ENCODE data around the gene VIP. TPM values are rescaled to one million over a fixed set of nuclear protein-coding genes. Genes with fewer than 3 reads are reported as not detected.
"Not testable (repeated sequence)": the region's sequence is repeated elsewhere in the genome, so short reads cannot be mapped to it uniquely, and the experiment has no call there.

The VIP gene
- 0.67 TPM for total RNA-seq
- long read RNA-seq, partial matches to known transcripts = 0 of 1 reads
- long read RNA-seq, other reads (novel, unspliced or antisense) = 0 of 1 reads

DNA sequence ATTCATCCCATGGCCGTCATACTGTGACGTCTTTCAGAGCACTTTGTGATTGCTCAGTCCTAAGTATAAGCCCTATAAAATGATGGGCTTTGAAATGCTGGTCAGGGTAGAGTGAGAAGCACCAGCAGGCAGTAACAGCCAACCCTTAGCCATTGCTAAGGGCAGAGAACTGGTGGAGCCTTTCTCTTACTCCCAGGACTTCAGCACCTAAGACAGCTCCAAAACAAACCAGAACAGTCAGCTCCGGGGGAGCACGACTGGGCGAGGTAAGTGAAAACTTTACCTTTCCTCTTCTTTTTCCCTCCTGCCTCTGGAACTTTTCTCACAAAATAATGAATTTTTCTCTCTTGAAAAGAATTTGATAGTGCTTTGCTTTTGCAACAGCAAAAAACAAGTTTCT lies at the start of gene VIP:
Gene VIP (plus strand): TSS at position 104 of the 400 bp plus-strand sequence. CDS start 1,381 bp downstream, outside the sequence.
- DNase-seq (ENCODE audit: low spot score) = no peak
- intact Hi-C loops (cut with DNase I) = no loop called here

GRCh38 chr6:152701081-152701862 lies 49.3 kb upstream of the VIP start:
- intact Hi-C loops (cut with DNase I) = no loop called here
- DNase-seq (ENCODE audit: low spot score) = no peak

- intact Hi-C loops (cut with DNase I) = no loop called here
- DNase-seq (ENCODE audit: low spot score) = no peak
These were observed 48.7 kb upstream of the VIP start for GRCh38 chr6:152701863-152702401.

DNA sequence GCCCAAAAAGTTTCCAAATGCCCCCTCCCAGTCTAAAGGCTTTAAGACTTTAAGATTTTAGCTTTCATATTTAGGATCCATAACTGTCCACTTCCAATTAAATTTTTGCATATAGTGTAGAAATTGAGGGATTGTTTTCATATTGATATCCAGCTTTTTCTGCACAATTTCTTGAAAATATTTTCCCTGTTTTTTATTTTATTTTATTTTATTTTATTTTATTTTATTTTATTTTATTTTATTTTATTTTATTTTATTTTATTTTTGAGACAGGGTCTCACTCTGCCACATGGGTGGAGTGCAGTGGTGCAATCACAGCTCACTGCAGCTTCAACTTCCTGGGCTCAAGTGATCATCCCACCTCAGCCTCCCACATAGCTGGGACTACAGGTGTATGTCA lies 46.8 kb upstream of the VIP start:
- intact Hi-C loops (cut with DNase I) = not testable (repeated sequence)

GRCh38 chr6:152705327-152705726 lies 45.3 kb upstream of the VIP start:
- DNase-seq (ENCODE audit: low spot score) = no peak
- intact Hi-C loops (cut with DNase I) = no loop called here

More for the DNA sequence above, 46.8 kb upstream of the VIP start:
- DNase-seq (ENCODE audit: low spot score) = not testable (repeated sequence)

- DNase-seq (ENCODE audit: low spot score) = no peak
- intact Hi-C loops (cut with DNase I) = no loop called here
These were observed 34.3 kb upstream of the VIP start for GRCh38 chr6:152716322-152716721.

DNA sequence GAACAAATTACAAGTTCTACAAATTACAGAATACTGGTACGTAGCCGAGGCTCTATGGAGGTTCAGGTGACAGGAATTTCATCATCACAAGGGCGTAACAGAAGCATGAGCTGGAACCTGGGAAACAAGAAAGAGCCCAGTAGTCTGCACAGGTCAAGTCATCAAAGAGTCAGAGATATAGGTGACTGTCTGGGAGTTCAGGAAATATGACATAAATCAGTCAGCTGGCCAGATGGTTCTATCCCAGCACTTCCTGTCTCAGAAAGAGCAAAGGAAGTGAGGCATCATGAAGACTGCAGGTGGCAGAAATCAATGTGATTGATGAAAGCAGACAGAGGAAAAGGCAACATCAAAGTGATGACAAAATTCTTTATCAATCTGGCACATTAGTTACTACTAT lies 29.6 kb upstream of the VIP start:
- intact Hi-C loops (cut with DNase I) = no loop called here

GRCh38 chr6:152721956-152722355 lies 28.6 kb upstream of the VIP start:
- intact Hi-C loops (cut with DNase I) = no loop called here
- no peak for DNase-seq (ENCODE audit: low spot score)

More for the DNA sequence above, 29.6 kb upstream of the VIP start:
- no peak for DNase-seq (ENCODE audit: low spot score)

GRCh38 chr6:152723398-152723797 lies 27.2 kb upstream of the VIP start:
- intact Hi-C loops (cut with DNase I) = no loop called here
- no peak for DNase-seq (ENCODE audit: low spot score)

DNA sequence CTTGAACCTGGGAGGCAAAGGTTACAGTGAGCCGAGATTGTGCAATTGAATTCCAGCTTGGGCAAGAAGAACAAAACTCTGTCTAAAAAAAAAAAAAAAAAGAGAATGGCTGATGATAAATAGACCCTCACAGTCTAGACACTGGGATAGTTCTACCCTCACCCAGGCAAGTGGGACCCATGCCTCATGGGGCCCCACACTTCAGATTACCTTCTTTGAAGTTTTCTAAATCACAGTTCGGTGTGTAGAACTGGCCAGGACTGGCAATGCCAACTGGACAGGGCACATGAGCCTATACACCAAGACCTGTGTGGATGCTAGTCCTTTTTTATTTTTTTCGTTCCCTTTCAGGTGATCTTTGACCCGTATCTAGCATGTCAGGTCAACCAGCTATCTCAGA lies 24.3 kb upstream of the VIP start:
- intact Hi-C loops (cut with DNase I) = no loop called here
- no peak for DNase-seq (ENCODE audit: low spot score)

GRCh38 chr6:152727507-152727906 lies 23.1 kb upstream of the VIP start:
- intact Hi-C loops (cut with DNase I) = no loop called here
- no peak for DNase-seq (ENCODE audit: low spot score)

- intact Hi-C loops (cut with DNase I) = no loop called here
- no peak for DNase-seq (ENCODE audit: low spot score)
These were observed 16.0 kb upstream of the VIP start for GRCh38 chr6:152734630-152735029.

DNA sequence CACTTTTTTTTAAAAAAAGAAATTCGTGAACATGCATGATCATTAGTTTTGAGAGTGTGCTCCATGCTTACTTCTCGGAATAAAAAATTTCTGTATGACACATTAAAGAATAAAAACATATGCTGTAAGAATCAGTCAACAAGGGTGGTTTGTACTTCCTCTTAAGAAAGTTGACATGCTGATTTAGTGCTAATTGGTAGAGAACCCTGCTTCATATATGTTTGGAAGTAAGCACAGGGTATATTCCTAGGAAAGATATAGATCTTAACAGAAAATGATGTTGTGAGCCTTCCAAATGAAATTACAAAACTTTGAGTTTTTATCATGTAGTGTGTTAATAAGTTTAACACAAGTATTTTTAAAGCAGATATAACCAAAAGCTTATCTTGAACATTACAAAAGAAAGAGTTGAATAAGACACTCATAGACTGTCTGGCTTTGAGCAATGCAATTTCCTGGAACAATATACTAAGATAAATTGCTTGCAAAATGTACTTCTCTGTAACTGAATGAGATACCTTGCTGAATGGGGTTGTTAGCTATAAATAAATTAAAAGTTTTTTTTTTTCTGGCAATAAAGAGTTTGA lies 13.8 kb upstream of the VIP start:
- DNase-seq (ENCODE audit: low spot score) = no peak
- intact Hi-C loops (cut with DNase I) = no loop called here

DNA sequence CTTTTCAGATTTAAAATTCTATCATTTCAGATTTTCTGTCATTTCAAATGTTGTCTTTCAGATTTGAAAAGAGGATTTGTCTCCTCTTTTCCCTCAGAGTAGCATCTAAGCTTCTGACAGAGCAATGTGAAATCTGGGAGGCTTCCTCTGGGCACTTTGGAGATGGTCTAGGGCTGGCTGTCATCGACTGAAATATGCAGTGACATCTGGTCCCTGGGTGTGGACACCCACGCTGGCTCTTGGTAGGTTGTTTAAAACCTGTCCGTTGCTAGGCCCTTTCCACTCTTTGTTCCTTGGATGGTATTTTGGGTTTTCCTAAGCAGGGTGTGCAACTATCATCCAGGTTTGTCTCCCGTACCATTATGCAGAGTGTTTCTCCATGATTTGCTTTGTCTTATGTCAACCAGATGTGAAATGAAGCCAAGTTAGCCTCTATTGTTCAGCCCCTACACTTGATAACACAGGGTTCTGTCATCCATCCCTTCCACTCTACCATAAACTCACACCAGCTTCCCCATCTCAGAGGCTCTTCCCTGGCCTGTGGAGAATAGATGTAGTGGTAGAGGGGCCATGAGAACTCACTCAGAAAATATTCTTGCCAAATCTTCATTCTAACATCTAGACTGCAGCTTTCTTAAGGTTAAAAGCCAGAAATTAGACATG lies 5.0 kb upstream of the VIP start:
- DNase-seq (ENCODE audit: low spot score) = no peak
- intact Hi-C loops (cut with DNase I) = no loop called here

DNA sequence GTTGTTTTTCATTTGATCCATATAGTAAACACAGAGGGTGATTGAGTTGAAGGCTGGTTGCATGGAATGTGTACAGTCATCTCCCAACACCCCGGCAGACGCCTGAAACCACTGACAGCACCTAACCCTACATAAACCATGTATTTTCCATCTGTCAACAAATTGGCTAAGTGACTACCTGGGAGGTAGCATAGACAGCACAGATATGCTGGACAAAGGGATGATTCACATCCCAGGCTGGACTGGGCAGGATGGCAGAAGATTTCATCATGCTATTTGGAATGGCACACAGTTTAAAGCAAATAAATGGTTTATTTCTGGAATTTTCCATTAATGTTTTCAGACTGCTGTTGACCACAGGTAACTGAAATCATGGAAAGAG lies 4.4 kb upstream of the VIP start:
- intact Hi-C loops (cut with DNase I) = no loop called here
- DNase-seq (ENCODE audit: low spot score) = no peak

DNA sequence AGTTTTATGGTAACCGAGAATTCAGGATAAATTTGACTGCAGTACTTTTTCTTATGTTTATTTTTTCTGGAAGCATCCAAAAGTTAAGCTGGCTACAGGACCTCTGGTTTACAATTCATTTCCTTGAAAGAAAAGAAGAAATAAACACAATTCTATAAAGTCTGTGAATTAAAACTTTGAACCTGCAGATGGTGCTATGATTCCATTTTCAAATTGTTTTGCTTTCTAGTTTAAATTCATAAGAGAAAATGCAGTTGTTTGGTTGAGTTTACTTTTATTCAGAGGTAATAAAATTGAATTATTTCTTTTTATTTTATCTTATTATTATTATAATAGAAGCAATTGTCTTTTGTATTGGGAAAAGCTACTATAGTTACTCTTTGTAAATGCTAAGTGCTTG lies 1.8 kb upstream of the VIP start:
- intact Hi-C loops (cut with DNase I) = no loop called here
- DNase-seq (ENCODE audit: low spot score) = no peak

- DNase-seq (ENCODE audit: low spot score) = no peak
- intact Hi-C loops (cut with DNase I) = no loop called here
These were observed 1.3 kb upstream of the VIP start for GRCh38 chr6:152749336-152749735.

DNA sequence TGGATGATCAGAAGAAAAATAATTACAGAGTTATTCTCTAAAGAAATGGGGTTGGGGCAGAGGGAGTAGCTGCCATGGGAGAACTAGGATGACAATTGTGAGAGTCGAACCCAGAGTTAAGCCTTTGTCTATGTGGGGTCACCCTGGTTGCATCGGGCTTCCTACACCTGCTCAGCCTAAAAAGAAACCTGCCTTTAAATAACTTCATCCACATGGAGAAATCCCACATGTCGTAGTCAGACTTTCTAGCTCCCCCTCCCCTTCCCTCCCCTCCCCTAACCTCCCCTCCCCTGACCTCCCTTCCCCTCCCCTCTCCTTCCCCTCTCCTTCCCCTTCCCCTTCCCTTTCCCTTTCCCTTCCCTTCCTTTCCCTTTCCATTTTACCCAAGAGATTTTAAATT lies 14.7 kb downstream of the VIP start:
- no peak for DNase-seq (ENCODE audit: low spot score)
- intact Hi-C loops (cut with DNase I) = no loop called here

DNA sequence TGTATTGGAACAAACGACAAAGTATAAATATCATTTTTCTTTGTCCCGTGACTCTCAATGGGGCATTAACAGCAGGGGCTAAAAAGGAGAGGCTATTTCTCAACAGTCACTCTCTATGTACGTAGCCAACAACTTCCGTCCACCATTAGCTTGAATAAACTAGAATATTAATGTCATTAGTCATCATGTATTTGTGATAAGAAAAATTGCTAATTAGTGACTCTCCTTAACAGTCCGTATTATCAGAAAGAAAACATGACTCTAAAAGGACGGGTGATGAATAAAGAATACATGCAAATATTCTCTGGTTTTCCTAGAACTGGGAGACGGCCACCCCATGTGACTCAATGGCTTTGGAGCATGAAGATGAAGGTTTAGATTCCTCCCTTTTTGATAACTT lies 18.6 kb downstream of the VIP start:
- no peak for DNase-seq (ENCODE audit: low spot score)
- intact Hi-C loops (cut with DNase I) = no loop called here

DNA sequence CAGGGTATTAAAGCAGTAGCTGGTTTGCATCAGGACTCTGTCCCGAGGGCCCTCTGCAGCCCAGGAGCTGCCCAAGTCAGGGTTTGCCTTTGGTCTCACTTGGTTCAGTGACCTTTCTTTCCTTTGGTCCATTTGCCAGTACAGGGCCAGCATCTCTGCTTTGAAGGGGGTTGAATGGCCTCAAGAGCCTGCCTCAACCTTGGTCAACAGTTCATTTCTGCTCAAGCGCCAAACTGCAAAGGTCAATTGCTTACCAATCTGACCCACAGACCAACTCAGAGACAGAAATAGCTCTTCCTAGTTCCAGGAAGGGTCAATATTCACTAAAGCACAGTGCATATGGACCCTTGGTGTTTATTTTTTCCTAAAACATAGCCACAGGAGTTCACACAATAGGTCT lies 19.4 kb downstream of the VIP start:
- intact Hi-C loops (cut with DNase I) = no loop called here
- DNase-seq (ENCODE audit: low spot score) = no peak

All from cardiac septum (tissue), 1 donor.